CD4-positive, alpha-beta memory T cell (primary cell): ENCODE data around the gene AASDHPPT. TPM values are rescaled to one million over a fixed set of nuclear protein-coding genes. Genes with fewer than 3 reads are reported as not detected.
"Not testable (repeated sequence)": the region's sequence is repeated elsewhere in the genome, so short reads cannot be mapped to it uniquely, and the experiment has no call there.

Source experiments
- CTCF ChIA-PET: fragments of 350-600 bp; sonication (Branson Sonifier 250); formaldehyde crosslinking; loops from one replicate; lab custom pipeline; 2021; ENCODE audit warnings: inconsistent platforms; ENCODE audit not compliant: partially characterized antibody; lab: Charles Lee
- POLR2A ChIA-PET: fragments of 350-600 bp; sonication (Branson Sonifier 250); formaldehyde crosslinking; loops from one replicate; lab custom pipeline; 2021; ENCODE audit not compliant: partially characterized antibody; lab: Charles Lee
- DNase-seq, 5 donors: peaks; one replicate each; pipeline versions ENCODE4 v3.0.0 to v3.0.0-alpha.2; 2020 to 2022; ENCODE audit warnings: mixed read lengths in 1 of 5
- H3K27ac ChIP-seq: one replicate; pipeline ENCODE4 v1.7.0; 2013; ENCODE audit warnings: low read depth, low read length
- H3K27me3 ChIP-seq: 2 replicates; pipeline ENCODE4 v1.7.0; 2013; ENCODE audit warnings: mild to moderate bottlenecking, low read length, moderate library complexity; ENCODE audit not compliant: insufficient read depth
- H3K36me3 ChIP-seq: 2 replicates; pipeline ENCODE4 v1.7.0; 2013; ENCODE audit warnings: mild to moderate bottlenecking, low read length, moderate library complexity; ENCODE audit not compliant: insufficient read depth
- H3K4me1 ChIP-seq: 2 replicates; pipeline ENCODE4 v1.7.0; 2013; ENCODE audit warnings: mild to moderate bottlenecking, low read length, moderate library complexity; ENCODE audit not compliant: insufficient read depth
- H3K4me3 ChIP-seq, 2 donors: one replicate each; pipeline ENCODE4 v1.7.0; 2013; ENCODE audit warnings: low read length in 2 of 2, mild to moderate bottlenecking in 1 of 2
- H3K9me3 ChIP-seq, 2 donors: one replicate each; pipeline ENCODE4 v1.7.0; 2013; ENCODE audit warnings: low read length in 2 of 2, control low read depth in 1 of 2; ENCODE audit not compliant: control insufficient read depth in 1 of 2
- H3K27ac Mint-ChIP-seq, 7 donors: one replicate each; pipeline ENCODE4 v1.8.0; 2020 to 2021; ENCODE audit warnings: mixed read lengths in 7 of 7, mild to moderate bottlenecking in 6 of 7, inconsistent platforms in 3 of 7, moderate library complexity in 3 of 7
- H3K27me3 Mint-ChIP-seq, 2 donors: one replicate each; pipeline ENCODE4 v1.8.0; 2020 to 2021; ENCODE audit warnings: mixed read lengths in 2 of 2
- H3K36me3 Mint-ChIP-seq, 2 donors: one replicate each; pipeline ENCODE4 v1.8.0; 2020 to 2021; ENCODE audit warnings: mixed read lengths in 2 of 2, inconsistent platforms in 1 of 2, mild to moderate bottlenecking in 1 of 2
- H3K4me1 Mint-ChIP-seq, 4 donors: one replicate each; pipeline ENCODE4 v1.8.0; 2020 to 2021; ENCODE audit warnings: mixed read lengths in 4 of 4, mild to moderate bottlenecking in 1 of 4
- H3K4me3 Mint-ChIP-seq, 8 donors: one replicate each; pipeline ENCODE4 v1.8.0; 2020 to 2021; ENCODE audit warnings: mixed read lengths in 8 of 8, mild to moderate bottlenecking in 7 of 8, moderate library complexity in 6 of 8, inconsistent platforms in 3 of 8
- H3K9me3 Mint-ChIP-seq, 8 donors: one replicate each; pipeline ENCODE4 v1.8.0; 2020 to 2021; ENCODE audit warnings: mixed read lengths in 8 of 8, mild to moderate bottlenecking in 5 of 8, inconsistent platforms in 3 of 8, moderate library complexity in 1 of 8
- intact Hi-C: fragments of 100-400 bp; cut with micrococcal nuclease; formaldehyde crosslinking; loops from one replicate; pipeline ENCODE4 v1.15.1; 2023
- polyA plus RNA-seq, 2 donors: library from polyadenylated mRNA; unstranded; fragments of 300-500 nt; fragmentation: Illumina TruSeq; gene quantifications; one replicate each; pipeline ENCODE4 v1.2.3, GENCODE V29; 2021
- total RNA-seq, 2 experiments: library from RNA; stranded (reverse); gene quantifications; one replicate each; pipeline ENCODE4 v1.2.3, GENCODE V29; 2021

Gene AASDHPPT
- total and polyA plus RNA-seq, 4 experiments from 2014 or later = 38.4 to 50.0 (median 39.5) TPM

- DNase-seq = no peak
- intact Hi-C loops = no loop called here
- ChIA-PET CTCF (interaction anchor here (1.2 kb wide), 1 partner anchor 8 kb away, joined by 3 read pairs; no protein-coding TSS in a partner anchor), POLR2A (no interaction called here)
- Mint-ChIP-seq H3K4me1 (no peaks in the 10 kb centered on the region), H3K4me3 (no peak overlapping the region), H3K9me3 (no peaks in the 10 kb centered on the region), H3K27me3 (peaks cover 0 to 2% of the 10 kb centered on the region in 2 donors), H3K36me3 (peaks cover 4 to 10% of the 10 kb centered on the region in 2 donors), H3K27ac (no peak overlapping the region)
- Histone ChIP-seq H3K27ac (no peak overlapping the region), H3K9me3 (no peaks in the 10 kb centered on the region), H3K4me3 (no peak overlapping the region), H3K36me3 (no peaks in the 10 kb centered on the region), H3K27me3 (no peaks in the 10 kb centered on the region), H3K4me1 (no peaks in the 10 kb centered on the region)
Observed at GRCh38 chr11:106049727-106050476, 27.6 kb upstream of the AASDHPPT start.

GRCh38 chr11:106051103-106051502, 26.4 kb upstream of the AASDHPPT start:
- CTCF ChIA-PET = no interaction called here
- H3K36me3 ChIP-seq = no peaks in the 10 kb centered on the region
- no peak overlapping the region for H3K27ac Mint-ChIP-seq

GRCh38 chr11:106058377-106058776, 19.1 kb upstream of the AASDHPPT start:
- not testable (repeated sequence) for H3K27ac Mint-ChIP-seq

More at GRCh38 chr11:106051103-106051502, 26.4 kb upstream of the AASDHPPT start:
- H3K4me1 ChIP-seq = no peaks in the 10 kb centered on the region
- Mint-ChIP-seq H3K4me1 (no peaks in the 10 kb centered on the region), H3K4me3 (no peak overlapping the region), H3K9me3 (no peaks in the 10 kb centered on the region), H3K27me3 (no peaks in the 10 kb centered on the region), H3K36me3 (peaks cover 6 to 10% of the 10 kb centered on the region in 2 donors)
- intact Hi-C loops = no loop called here
- H3K27me3 ChIP-seq = no peaks in the 10 kb centered on the region
- no peak for DNase-seq
- H3K9me3 ChIP-seq = no peaks in the 10 kb centered on the region
- H3K4me3 ChIP-seq = no peak overlapping the region
- POLR2A ChIA-PET = no interaction called here
- no peak overlapping the region for H3K27ac ChIP-seq

GRCh38 chr11:106059617-106060016, 17.8 kb upstream of the AASDHPPT start:
- Histone ChIP-seq H3K27ac (no peak overlapping the region), H3K4me3 (no peak overlapping the region), H3K27me3 (no peaks in the 10 kb centered on the region), H3K4me1 (no peaks in the 10 kb centered on the region), H3K36me3 (no peaks in the 10 kb centered on the region), H3K9me3 (no peaks in the 10 kb centered on the region)
- DNase-seq = no peak
- H3K27ac Mint-ChIP-seq = no peak overlapping the region
- intact Hi-C loops = no loop called here
- H3K9me3 Mint-ChIP-seq = no peaks in the 10 kb centered on the region
- no peaks in the 10 kb centered on the region for H3K27me3 Mint-ChIP-seq
- no peak overlapping the region for H3K4me3 Mint-ChIP-seq
- ChIA-PET CTCF (interaction anchor here (0.5 kb wide), 1 partner anchor 456 kb away, joined by 3 read pairs; no protein-coding TSS in a partner anchor), POLR2A (no interaction called here)
- H3K4me1 Mint-ChIP-seq = peaks cover 0 to 13% (median 4%) of the 10 kb centered on the region in 4 donors
- H3K36me3 Mint-ChIP-seq = peaks cover 18 to 36% of the 10 kb centered on the region in 2 donors

More at GRCh38 chr11:106058377-106058776, 19.1 kb upstream of the AASDHPPT start:
- Mint-ChIP-seq H3K36me3 (peaks cover 21 to 44% of the 10 kb centered on the region in 2 donors), H3K4me1 (peaks cover 0 to 13% (median 4%) of the 10 kb centered on the region in 4 donors)
- H3K4me3 Mint-ChIP-seq, POLR2A ChIA-PET, H3K4me1 ChIP-seq, intact Hi-C loops, H3K4me3 ChIP-seq, H3K9me3 ChIP-seq, H3K36me3 ChIP-seq, H3K27me3 ChIP-seq, H3K9me3 Mint-ChIP-seq, H3K27ac ChIP-seq, DNase-seq, H3K27me3 Mint-ChIP-seq: not testable (repeated sequence)
- CTCF ChIA-PET = interaction anchor here (1.1 kb wide), 1 partner anchor 9 kb away, joined by 3 read pairs; no protein-coding TSS in a partner anchor

GRCh38 chr11:106061249-106061784, 16.1 kb upstream of the AASDHPPT start:
- POLR2A ChIA-PET = interaction anchor here (1.2 kb wide), 1 partner anchor 16 kb away, joined by 3 read pairs; the partner anchor contains the start of gene AASDHPPT
- DNase-seq = no peak

GRCh38 chr11:106061954-106062949, 15.2 kb upstream of the AASDHPPT start:
- ChIA-PET POLR2A (no interaction called here), CTCF (no interaction called here)
- Mint-ChIP-seq H3K27me3 (no peaks in the 10 kb centered on the region), H3K4me1 (peaks cover 0 to 19% (median 8%) of the 10 kb centered on the region in 4 donors), H3K36me3 (peaks cover 16 to 46% of the 10 kb centered on the region in 2 donors), H3K9me3 (no peaks in the 10 kb centered on the region), H3K27ac (peak overlapping the region in 1 of 7 donors; percentile 51), H3K4me3 (no peak overlapping the region)
- Histone ChIP-seq H3K36me3 (no peaks in the 10 kb centered on the region), H3K27ac (no peak overlapping the region), H3K9me3 (no peaks in the 10 kb centered on the region), H3K27me3 (no peaks in the 10 kb centered on the region), H3K4me3 (no peak overlapping the region), H3K4me1 (no peaks in the 10 kb centered on the region)
- intact Hi-C loops = no loop called here
- no peak for DNase-seq

More at GRCh38 chr11:106061249-106061784, 16.1 kb upstream of the AASDHPPT start:
- peaks cover 18 to 45% of the 10 kb centered on the region in 2 donors for H3K36me3 Mint-ChIP-seq
- H3K4me1 Mint-ChIP-seq = peaks cover 0 to 19% (median 8%) of the 10 kb centered on the region in 4 donors
- intact Hi-C loops = no loop called here
- H3K27me3 Mint-ChIP-seq = no peaks in the 10 kb centered on the region
- H3K27me3 ChIP-seq = no peaks in the 10 kb centered on the region
- H3K4me1 ChIP-seq = no peaks in the 10 kb centered on the region
- CTCF ChIA-PET = no interaction called here
- peak overlapping the region in 1 of 7 donors; percentile 53 for H3K27ac Mint-ChIP-seq
- no peaks in the 10 kb centered on the region for H3K9me3 Mint-ChIP-seq
- H3K27ac ChIP-seq = no peak overlapping the region
- H3K9me3 ChIP-seq = no peaks in the 10 kb centered on the region
- H3K4me3 ChIP-seq = no peak overlapping the region
- no peaks in the 10 kb centered on the region for H3K36me3 ChIP-seq
- H3K4me3 Mint-ChIP-seq = no peak overlapping the region
